Measurements from ENCODE around the gene KRR1.
A peak's percentile ranks its signal among the peaks of the same experiment; 100 is the strongest.

Gene KRR1

DNA sequence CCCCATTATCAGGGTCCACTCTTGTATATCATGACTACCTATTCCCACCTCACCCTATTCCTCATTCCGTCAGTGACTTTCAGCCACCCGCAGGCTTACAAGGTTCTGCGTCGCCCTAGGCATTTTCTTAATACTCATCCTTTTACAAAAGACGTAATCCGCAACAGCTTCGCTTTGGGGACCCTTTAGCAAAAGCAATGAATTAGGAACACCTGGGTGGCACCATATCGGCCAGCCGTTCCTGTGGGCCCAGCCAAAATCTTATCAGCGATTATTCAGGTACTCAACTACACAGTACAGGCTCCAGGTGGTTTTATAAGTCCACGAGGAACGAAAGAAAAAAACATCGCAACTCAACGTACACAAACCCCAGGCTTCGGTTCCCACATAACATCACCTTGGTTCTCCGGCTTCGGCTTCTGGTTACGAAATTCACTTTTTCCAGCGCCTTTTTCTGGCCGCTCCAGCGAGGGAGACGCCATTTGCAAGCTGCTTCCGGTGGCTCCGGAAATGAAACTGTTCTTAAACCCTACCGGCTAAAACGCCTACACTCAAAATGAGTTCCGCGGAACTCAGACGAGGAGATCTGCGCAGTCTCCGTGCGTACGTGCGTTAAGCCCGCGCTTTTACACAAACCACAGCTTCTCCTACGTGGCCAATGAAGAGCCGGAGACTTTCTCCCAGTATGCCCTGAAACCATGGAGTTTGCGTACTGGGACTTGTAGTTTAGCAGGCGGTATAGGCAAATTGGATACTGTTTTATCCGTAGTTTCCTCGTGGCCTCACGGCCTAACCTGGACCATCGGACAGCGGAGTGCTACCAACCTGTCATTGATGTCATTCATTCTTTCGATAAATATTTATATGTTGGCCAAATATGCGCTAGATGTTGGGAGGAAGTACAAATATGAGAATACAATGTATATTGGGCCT, at the start of gene KRR1:
Gene KRR1 (minus strand): TSS at position 494 of the 933 bp plus-strand sequence. CDS start 12 bp downstream, at position 482.
- peak within 1 kb of the TSS; percentile 95 to 96 for H3K4me3 ChIP-seq (ENCODE audit: low read depth in 1 of 2, low read length in 2 of 2)
- peak within 1 kb of the TSS; percentile 71 for H3K27ac ChIP-seq (ENCODE audit: low read length)
- H3K27me3 ChIP-seq (ENCODE audit: low read depth, low read length): no peaks in the 10 kb centered on the region
- H3K4me1 ChIP-seq (ENCODE audit: control insufficient read depth in 1 of 2, insufficient read depth in 2 of 2, low read length in 2 of 2): peaks cover 11 to 20% of the 10 kb centered on the region in 2 donors
- H3K36me3 ChIP-seq (ENCODE audit: control insufficient read depth in 1 of 2, insufficient read depth in 2 of 2, low read length in 2 of 2): peaks cover 3 to 14% of the 10 kb centered on the region in 2 donors
- H3K9me3 ChIP-seq (ENCODE audit: control insufficient read depth in 1 of 2, low read length in 2 of 2): no peaks in the 10 kb centered on the region

DNA sequence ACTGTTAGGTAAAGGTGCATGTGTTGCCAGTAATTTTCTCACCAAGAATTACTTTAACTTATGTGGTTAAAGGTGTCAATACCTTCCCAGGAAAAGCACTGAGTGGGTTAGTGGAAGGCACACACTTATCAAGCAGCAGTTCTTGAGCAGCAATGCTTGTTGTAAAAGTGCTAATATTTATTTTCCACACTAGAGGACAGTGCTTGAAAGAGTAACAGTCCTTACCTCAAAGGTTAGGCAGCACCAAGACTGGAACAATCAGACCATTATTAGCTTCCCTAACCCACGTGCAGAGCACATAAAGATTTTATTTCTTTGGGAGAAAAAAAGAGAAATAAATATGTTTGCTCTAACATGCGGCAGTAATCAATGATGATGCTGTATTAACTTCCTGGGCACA, 48.8 kb upstream of the KRR1 start:
- Histone ChIP-seq H3K36me3 (ENCODE audit: control insufficient read depth in 1 of 2, insufficient read depth in 2 of 2, low read length in 2 of 2) (no peaks in the 10 kb centered on the region), H3K27me3 (ENCODE audit: low read depth, low read length) (no peaks in the 10 kb centered on the region), H3K9me3 (ENCODE audit: control insufficient read depth in 1 of 2, low read length in 2 of 2) (no peaks in the 10 kb centered on the region), H3K4me3 (ENCODE audit: low read depth in 1 of 2, low read length in 2 of 2) (no peak overlapping the region), H3K4me1 (ENCODE audit: control insufficient read depth in 1 of 2, insufficient read depth in 2 of 2, low read length in 2 of 2) (peaks cover 0 to 4% of the 10 kb centered on the region in 2 donors), H3K27ac (ENCODE audit: low read length) (no peak overlapping the region)

DNA sequence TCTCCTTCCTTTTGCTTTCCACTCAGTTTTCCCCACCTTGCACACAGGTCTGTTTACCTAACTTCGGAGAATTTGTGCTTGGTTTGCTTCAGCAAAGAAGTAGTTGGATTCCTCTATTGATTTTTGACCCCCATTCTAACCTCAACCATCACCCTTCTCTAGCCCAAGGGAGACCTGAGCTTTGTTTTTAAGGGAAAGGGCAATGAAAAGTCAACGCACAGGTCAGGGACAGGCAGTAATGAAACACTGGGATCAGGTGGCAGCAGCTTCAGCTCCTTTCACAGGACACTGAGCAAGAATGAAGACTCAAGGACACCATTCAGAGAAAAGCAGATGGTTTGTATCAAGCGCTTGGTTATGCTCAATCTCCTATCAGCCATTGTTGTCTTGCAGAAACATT, 46.9 kb upstream of the KRR1 start:
- Histone ChIP-seq H3K27me3 (ENCODE audit: low read depth, low read length) (no peaks in the 10 kb centered on the region), H3K4me1 (ENCODE audit: control insufficient read depth in 1 of 2, insufficient read depth in 2 of 2, low read length in 2 of 2) (peaks cover 0 to 9% of the 10 kb centered on the region in 2 donors), H3K9me3 (ENCODE audit: control insufficient read depth in 1 of 2, low read length in 2 of 2) (no peaks in the 10 kb centered on the region), H3K27ac (ENCODE audit: low read length) (no peak overlapping the region), H3K36me3 (ENCODE audit: control insufficient read depth in 1 of 2, insufficient read depth in 2 of 2, low read length in 2 of 2) (no peaks in the 10 kb centered on the region), H3K4me3 (ENCODE audit: low read depth in 1 of 2, low read length in 2 of 2) (no peak overlapping the region)

DNA sequence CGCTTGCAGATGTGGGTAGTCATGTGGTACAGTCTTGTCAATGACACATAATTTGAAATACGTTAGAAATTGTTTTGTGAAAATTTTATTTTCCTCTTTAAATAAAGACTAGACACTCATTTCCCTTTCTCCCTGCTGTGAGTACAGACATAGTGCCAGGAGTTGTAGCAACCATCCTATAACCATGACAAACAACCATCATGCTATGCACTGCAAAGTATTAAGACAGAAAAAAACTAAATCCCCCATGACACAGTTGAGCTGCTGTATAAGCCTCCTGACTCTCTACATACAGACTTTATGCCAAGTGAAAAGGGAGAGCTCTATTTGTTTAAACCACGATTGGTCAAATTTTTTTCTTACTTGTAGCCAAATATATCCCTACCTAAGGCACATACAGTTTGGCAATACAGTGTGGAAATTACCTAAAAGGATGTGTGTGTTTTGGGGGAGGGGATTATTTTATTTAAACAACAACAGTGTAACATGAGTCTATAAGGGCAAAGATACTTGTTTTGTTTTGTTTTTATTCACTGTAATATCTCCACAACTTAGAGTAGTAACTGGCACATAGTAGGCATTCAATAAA, 45.0 kb upstream of the KRR1 start:
- Histone ChIP-seq H3K4me3 (ENCODE audit: low read depth in 1 of 2, low read length in 2 of 2) (no peak overlapping the region), H3K36me3 (ENCODE audit: control insufficient read depth in 1 of 2, insufficient read depth in 2 of 2, low read length in 2 of 2) (no peaks in the 10 kb centered on the region), H3K9me3 (ENCODE audit: control insufficient read depth in 1 of 2, low read length in 2 of 2) (no peaks in the 10 kb centered on the region), H3K27ac (ENCODE audit: low read length) (no peak overlapping the region), H3K27me3 (ENCODE audit: low read depth, low read length) (no peaks in the 10 kb centered on the region), H3K4me1 (ENCODE audit: control insufficient read depth in 1 of 2, insufficient read depth in 2 of 2, low read length in 2 of 2) (peaks cover 0 to 10% of the 10 kb centered on the region in 2 donors)

DNA sequence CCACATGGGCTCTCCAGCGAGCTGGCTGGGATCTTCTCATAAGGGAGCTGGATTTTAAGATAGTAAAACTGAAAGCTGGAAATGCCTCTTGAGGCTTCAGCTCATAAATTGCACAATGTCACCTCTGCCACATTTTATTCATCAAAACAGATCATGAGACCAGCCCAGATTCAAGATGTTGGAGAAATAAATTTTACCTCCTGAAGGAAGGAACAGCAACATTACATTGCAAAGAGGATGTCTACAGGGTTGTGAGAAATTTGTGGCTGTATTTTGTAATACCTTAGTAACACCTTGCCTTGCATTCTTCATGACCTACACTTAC, 43.1 kb upstream of the KRR1 start:
- Histone ChIP-seq H3K36me3 (ENCODE audit: control insufficient read depth in 1 of 2, insufficient read depth in 2 of 2, low read length in 2 of 2) (no peaks in the 10 kb centered on the region), H3K27ac (ENCODE audit: low read length) (no peak overlapping the region), H3K4me3 (ENCODE audit: low read depth in 1 of 2, low read length in 2 of 2) (no peak overlapping the region), H3K27me3 (ENCODE audit: low read depth, low read length) (no peaks in the 10 kb centered on the region), H3K9me3 (ENCODE audit: control insufficient read depth in 1 of 2, low read length in 2 of 2) (no peaks in the 10 kb centered on the region), H3K4me1 (ENCODE audit: control insufficient read depth in 1 of 2, insufficient read depth in 2 of 2, low read length in 2 of 2) (peaks cover 0 to 22% of the 10 kb centered on the region in 2 donors)

DNA sequence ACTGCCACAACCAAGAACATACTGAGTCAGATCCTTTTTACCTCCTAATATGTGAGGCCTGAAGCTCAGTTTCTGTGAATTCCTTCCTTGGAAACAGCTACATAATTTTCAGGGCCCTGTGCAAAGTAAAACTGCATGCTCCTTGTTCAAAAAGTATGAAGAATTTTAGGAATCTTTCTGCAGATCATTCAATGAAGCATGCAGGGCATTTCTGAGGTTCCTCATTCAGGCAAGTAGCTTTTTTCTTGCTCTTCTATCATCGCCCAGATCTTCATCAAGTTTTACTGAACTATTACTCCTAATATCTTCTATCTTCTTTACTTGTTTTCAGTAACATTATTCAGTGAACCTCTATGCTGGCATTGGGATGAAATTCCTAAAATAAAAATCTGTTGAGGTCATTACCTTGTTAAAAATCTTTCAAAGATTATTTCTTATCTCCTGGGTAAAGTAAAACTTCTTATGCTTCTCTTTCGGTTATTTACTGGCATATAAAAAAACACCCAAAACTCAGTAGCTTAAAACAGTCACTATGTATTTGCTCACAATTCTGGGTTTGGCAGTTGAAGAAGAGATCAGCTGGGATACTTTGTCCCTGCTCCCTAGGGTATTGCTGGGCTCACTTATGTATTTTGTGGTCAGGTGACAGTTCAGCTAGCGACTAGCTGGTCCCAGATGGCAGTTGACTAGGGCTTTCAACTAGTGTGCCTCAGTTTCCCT, 42.6 kb upstream of the KRR1 start:
- H3K4me3 ChIP-seq (ENCODE audit: low read depth in 1 of 2, low read length in 2 of 2): no peak overlapping the region
- H3K27ac ChIP-seq (ENCODE audit: low read length): no peak overlapping the region
- H3K9me3 ChIP-seq (ENCODE audit: control insufficient read depth in 1 of 2, low read length in 2 of 2): no peaks in the 10 kb centered on the region
- H3K27me3 ChIP-seq (ENCODE audit: low read depth, low read length): no peaks in the 10 kb centered on the region
- peaks cover 0 to 22% of the 10 kb centered on the region in 2 donors for H3K4me1 ChIP-seq (ENCODE audit: control insufficient read depth in 1 of 2, insufficient read depth in 2 of 2, low read length in 2 of 2)
- H3K36me3 ChIP-seq (ENCODE audit: control insufficient read depth in 1 of 2, insufficient read depth in 2 of 2, low read length in 2 of 2): no peaks in the 10 kb centered on the region

DNA sequence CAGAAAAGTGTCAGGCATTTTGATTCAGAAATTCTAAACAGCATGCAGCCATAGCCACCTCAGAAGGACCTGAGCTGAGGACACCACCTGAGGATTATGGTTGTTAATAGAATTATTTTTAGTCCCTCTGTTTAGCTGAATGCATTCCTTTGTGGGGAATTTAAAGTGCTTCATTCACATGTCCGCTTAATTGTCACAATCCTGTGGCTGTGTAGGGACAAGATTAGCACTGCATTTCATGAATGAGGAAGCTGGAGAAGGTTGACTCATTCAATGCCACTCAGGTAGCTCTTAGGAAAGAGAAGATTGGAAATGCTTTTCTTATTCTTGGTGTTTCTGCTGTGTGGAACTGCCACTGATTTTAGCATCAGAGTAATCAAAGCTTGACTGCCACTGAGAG, 42.0 kb upstream of the KRR1 start:
- Histone ChIP-seq H3K9me3 (ENCODE audit: control insufficient read depth in 1 of 2, low read length in 2 of 2) (no peaks in the 10 kb centered on the region), H3K36me3 (ENCODE audit: control insufficient read depth in 1 of 2, insufficient read depth in 2 of 2, low read length in 2 of 2) (no peaks in the 10 kb centered on the region), H3K27ac (ENCODE audit: low read length) (no peak overlapping the region), H3K4me3 (ENCODE audit: low read depth in 1 of 2, low read length in 2 of 2) (no peak overlapping the region), H3K4me1 (ENCODE audit: control insufficient read depth in 1 of 2, insufficient read depth in 2 of 2, low read length in 2 of 2) (peaks cover 0 to 22% of the 10 kb centered on the region in 2 donors), H3K27me3 (ENCODE audit: low read depth, low read length) (no peaks in the 10 kb centered on the region)

DNA sequence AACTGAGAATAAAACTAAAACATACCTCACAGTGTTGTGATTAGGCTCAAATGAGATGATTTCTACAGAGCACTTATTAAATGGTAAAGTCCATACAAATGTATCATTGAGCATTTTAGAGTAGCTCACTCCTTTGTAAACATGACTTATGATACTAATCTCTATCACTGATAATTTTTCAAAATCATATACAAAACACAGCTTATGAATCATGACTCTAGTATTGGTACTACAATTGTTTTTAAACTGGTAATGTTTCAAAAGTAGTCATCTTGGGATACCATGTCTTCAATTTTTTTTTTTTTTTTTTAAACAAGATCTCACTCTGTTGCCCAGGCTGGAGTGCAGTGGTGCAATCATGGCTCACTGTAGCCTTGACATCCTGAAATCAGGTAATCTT, 40.1 kb upstream of the KRR1 start:
- Histone ChIP-seq H3K9me3 (ENCODE audit: control insufficient read depth in 1 of 2, low read length in 2 of 2) (no peaks in the 10 kb centered on the region), H3K27me3 (ENCODE audit: low read depth, low read length) (no peaks in the 10 kb centered on the region), H3K36me3 (ENCODE audit: control insufficient read depth in 1 of 2, insufficient read depth in 2 of 2, low read length in 2 of 2) (no peaks in the 10 kb centered on the region), H3K4me1 (ENCODE audit: control insufficient read depth in 1 of 2, insufficient read depth in 2 of 2, low read length in 2 of 2) (peaks cover 0 to 22% of the 10 kb centered on the region in 2 donors), H3K27ac (ENCODE audit: low read length) (no peak overlapping the region), H3K4me3 (ENCODE audit: low read depth in 1 of 2, low read length in 2 of 2) (no peak overlapping the region)

DNA sequence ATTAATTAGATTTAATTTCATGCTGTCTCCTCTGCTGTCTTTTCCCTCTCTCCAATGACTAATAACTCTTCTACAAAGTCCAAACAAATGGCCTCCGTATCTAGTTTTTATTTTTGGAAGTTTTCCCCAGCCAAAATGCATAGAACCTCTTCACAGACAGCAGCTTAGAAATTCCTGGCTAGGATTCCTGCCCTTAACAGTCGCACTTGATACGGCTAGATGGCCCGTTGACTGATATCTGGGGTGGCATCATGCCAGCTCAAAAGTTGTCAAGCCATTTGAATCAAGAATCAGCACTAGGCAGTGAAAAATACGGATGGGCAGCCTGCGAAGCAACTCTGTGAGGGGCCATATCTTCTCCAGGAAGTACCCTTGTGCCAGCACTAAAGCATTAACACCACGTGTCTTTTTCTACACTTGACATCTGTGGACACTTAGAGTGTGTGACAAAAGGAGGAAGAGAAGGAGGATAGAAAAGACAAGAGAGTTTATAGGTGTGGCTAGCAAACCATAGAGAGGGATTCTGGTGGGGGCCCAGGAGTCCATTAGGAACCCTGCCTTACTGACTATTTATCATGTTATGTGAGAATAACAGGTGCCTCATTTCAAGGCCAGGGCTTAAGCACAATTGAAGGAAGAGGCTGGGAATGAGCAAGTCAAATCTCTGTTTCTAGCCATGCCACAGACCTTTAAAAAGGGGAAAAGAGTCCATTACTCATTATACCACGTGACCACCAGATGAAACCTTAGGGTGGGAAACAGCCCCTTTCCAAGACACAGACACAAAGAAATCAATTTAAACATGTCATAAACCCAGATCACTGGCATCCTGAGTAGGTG, 39.2 kb upstream of the KRR1 start:
- no peaks in the 10 kb centered on the region for H3K36me3 ChIP-seq (ENCODE audit: control insufficient read depth in 1 of 2, insufficient read depth in 2 of 2, low read length in 2 of 2)
- no peak overlapping the region for H3K4me3 ChIP-seq (ENCODE audit: low read depth in 1 of 2, low read length in 2 of 2)
- peaks cover 0 to 22% of the 10 kb centered on the region in 2 donors for H3K4me1 ChIP-seq (ENCODE audit: control insufficient read depth in 1 of 2, insufficient read depth in 2 of 2, low read length in 2 of 2)
- no peak overlapping the region for H3K27ac ChIP-seq (ENCODE audit: low read length)
- H3K9me3 ChIP-seq (ENCODE audit: control insufficient read depth in 1 of 2, low read length in 2 of 2): no peaks in the 10 kb centered on the region
- no peaks in the 10 kb centered on the region for H3K27me3 ChIP-seq (ENCODE audit: low read depth, low read length)

DNA sequence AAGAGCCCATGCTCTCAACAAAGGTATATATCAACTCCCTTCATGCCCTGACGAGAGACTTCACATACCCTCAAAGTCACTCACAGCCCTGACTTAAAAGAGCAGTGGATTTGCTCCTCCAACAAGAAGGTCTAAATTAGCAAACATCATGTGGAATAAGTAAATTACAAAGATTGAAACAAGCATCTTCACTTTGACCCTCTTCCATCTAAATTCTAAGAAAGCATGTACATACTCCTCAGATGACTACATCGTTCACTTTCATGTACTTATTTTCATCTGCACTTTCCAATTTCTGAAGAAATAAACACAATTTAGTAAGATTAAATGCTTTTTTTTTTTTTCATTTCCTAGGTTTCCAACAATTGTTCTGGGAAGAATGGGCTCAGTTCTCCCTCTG, 38.6 kb upstream of the KRR1 start:
- peaks cover 0 to 22% of the 10 kb centered on the region in 2 donors for H3K4me1 ChIP-seq (ENCODE audit: control insufficient read depth in 1 of 2, insufficient read depth in 2 of 2, low read length in 2 of 2)
- no peaks in the 10 kb centered on the region for H3K27me3 ChIP-seq (ENCODE audit: low read depth, low read length)
- no peaks in the 10 kb centered on the region for H3K36me3 ChIP-seq (ENCODE audit: control insufficient read depth in 1 of 2, insufficient read depth in 2 of 2, low read length in 2 of 2)
- H3K4me3 ChIP-seq (ENCODE audit: low read depth in 1 of 2, low read length in 2 of 2): no peak overlapping the region
- no peak overlapping the region for H3K27ac ChIP-seq (ENCODE audit: low read length)
- H3K9me3 ChIP-seq (ENCODE audit: control insufficient read depth in 1 of 2, low read length in 2 of 2): no peaks in the 10 kb centered on the region

DNA sequence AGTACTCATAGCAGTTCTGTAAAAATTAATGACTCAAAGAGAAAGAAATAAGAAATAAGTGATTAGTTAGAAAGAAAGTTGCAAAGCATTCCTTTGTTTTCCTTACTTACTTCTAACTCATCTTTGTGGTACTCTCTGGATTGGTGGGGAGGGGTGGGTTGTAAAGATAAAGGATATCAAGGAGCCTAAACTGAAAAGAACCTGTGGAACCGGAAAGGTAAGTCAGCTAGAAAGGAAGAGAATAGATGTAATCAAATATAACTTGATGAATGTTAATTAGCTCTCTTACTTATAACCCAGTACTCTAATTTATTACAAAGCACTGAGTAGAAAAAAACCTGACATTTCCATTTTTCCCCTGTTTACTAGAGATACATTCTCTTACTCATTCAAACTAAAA, 37.5 kb upstream of the KRR1 start:
- Histone ChIP-seq H3K9me3 (ENCODE audit: control insufficient read depth in 1 of 2, low read length in 2 of 2) (no peaks in the 10 kb centered on the region), H3K27me3 (ENCODE audit: low read depth, low read length) (no peaks in the 10 kb centered on the region), H3K36me3 (ENCODE audit: control insufficient read depth in 1 of 2, insufficient read depth in 2 of 2, low read length in 2 of 2) (no peaks in the 10 kb centered on the region), H3K4me3 (ENCODE audit: low read depth in 1 of 2, low read length in 2 of 2) (no peak overlapping the region), H3K27ac (ENCODE audit: low read length) (no peak overlapping the region), H3K4me1 (ENCODE audit: control insufficient read depth in 1 of 2, insufficient read depth in 2 of 2, low read length in 2 of 2) (peaks cover 0 to 19% of the 10 kb centered on the region in 2 donors)

All from muscle layer of duodenum (tissue), 2 donors.